Astrocyte of the spinal cord (primary cell): ENCODE measurements around the gene S100A8.

Experiments
- DNase-seq: peaks from one replicate; pipeline ENCODE4 v3.0.0; 2011; ENCODE audit warnings: low read depth, low spot score
- H3K4me3 ChIP-seq: 2 replicates; pipeline ENCODE4 v1.5.1; 2011; ENCODE audit warnings: low read depth, mild to moderate bottlenecking, low read length, moderate library complexity
- in situ Hi-C: cut with HindIII; loops from 2 replicates; pipeline ENCODE4 v1.10.0; 2017; ENCODE audit warnings: low sequenced_read_pairs
- TF ChIP-seq, protein P1 (sequence below): IDR thresholded peaks from 2 replicates; pipeline ENCODE4 v1.5.1; 2012; ENCODE audit warnings: low read depth, mild to moderate bottlenecking, low read length, inconsistent platforms

S100A8 gene

DNA sequence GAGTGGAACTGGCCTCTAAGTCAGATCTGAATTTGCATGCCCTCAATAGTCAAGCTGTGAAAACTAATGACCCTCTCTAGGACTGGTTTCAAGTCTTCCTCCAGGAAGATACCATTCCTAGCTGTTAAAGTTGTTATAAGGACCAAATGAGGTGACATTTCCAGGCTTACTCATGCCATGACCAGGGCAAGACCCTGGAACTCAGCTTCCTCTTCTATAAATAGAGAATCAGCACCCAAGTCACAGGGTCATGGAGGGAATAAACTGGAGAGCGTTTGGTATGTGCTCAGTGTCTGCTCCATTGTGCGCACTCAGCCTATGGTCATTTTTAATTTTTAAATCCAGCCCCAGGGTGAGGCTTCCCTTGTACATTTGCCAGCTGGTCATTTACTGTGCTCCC lies 30.7 kb downstream of the S100A8 start:
- no peak overlapping the region for H3K4me3 ChIP-seq
- in situ Hi-C loops: no loop called here

DNA sequence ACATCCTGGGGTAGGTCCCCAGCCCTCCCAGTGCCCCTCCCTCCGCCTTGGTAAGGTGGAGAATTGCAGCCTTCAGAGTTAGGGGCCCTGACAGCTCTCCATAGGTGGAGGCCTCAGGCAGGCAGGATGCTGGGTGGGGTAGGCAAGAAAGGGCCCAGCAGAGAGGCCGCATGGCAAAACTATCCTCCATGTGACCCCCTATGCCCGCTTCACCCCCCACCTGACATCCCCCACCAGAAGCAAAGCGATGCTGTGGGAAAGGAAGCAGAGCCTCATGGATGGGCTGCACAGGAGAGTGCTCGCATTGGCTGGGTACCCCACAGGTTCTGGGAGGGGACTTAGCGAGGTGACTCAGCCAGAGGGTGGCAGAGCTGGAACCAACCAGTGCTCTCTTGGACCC lies 31.6 kb downstream of the S100A8 start:
- H3K4me3 ChIP-seq: no peak overlapping the region
- in situ Hi-C loops: loop anchor here (10.0 kb wide), 1 partner anchor 136 kb away; no protein-coding TSS in a partner anchor
- DNase-seq: no peak
- TF ChIP-seq, protein P1, sequence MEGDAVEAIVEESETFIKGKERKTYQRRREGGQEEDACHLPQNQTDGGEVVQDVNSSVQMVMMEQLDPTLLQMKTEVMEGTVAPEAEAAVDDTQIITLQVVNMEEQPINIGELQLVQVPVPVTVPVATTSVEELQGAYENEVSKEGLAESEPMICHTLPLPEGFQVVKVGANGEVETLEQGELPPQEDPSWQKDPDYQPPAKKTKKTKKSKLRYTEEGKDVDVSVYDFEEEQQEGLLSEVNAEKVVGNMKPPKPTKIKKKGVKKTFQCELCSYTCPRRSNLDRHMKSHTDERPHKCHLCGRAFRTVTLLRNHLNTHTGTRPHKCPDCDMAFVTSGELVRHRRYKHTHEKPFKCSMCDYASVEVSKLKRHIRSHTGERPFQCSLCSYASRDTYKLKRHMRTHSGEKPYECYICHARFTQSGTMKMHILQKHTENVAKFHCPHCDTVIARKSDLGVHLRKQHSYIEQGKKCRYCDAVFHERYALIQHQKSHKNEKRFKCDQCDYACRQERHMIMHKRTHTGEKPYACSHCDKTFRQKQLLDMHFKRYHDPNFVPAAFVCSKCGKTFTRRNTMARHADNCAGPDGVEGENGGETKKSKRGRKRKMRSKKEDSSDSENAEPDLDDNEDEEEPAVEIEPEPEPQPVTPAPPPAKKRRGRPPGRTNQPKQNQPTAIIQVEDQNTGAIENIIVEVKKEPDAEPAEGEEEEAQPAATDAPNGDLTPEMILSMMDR: no peak

More for the DNA sequence above, 30.7 kb downstream of the S100A8 start:
- TF ChIP-seq, protein P1: no peak
- no peak for DNase-seq

DNA sequence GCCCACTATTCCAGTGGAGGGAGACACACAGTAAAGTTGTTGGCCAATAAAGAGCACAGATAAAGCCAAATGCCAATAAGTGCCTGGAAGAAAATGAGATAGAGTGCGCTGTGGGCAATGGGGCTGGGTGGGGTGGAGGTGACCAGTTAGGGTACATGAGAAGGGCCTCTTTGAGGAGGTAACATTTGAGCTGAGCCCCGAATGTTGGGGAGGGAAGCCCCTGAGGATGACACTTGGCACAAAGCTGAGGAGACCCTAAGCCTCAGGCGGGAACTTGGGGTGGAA lies 32.2 kb downstream of the S100A8 start:
- no peak overlapping the region for H3K4me3 ChIP-seq
- TF ChIP-seq, protein P1: no peak
- in situ Hi-C loops: loop anchor here (10.0 kb wide), 1 partner anchor 136 kb away; no protein-coding TSS in a partner anchor
- no peak for DNase-seq

DNA sequence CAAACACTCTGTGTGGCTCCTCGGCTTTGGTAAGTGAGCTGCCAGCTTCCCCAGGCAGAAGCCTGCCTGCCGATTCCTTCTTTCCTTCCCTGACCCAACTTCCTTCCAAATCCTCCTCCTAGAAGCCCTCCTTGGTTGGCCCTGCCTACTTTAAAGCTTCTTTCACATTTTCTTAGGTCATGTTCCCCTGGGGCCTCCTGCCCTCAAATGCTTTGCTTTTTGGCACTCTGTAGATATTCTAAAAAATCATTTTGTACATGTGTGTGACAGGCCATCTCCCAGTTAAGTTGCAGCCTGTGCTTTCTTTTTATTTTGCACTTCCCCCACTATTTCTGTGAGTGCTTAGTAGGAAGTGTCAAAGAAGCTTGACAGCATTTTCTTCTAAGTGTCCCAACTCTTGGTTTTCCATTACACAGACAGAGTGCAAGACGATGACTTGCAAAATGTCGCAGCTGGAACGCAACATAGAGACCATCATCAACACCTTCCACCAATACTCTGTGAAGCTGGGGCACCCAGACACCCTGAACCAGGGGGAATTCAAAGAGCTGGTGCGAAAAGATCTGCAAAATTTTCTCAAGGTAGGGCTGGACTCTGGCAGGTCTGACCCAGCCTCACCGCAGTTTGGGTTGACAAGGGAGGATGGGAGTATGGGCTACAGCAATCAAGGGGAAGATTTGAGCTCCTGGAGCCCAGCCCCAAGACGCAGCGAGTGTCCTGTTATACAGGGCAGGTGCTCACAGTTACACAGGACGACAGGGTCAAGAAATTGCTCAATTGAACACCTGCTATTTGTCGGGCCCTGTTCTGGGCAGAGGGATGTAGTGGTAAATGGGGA lies 32.8 kb downstream of the S100A8 start, which contains the start of gene S100A9:
S100A9 (plus strand) TSS at position 2 of the 838 bp plus-strand sequence; CDS start at position 432, 430 bp downstream.
- H3K4me3 ChIP-seq: no peak within 1 kb of the TSS
- TF ChIP-seq, protein P1: no peak
- in situ Hi-C loops: loop anchor here (10.0 kb wide), 1 partner anchor 137 kb away; no protein-coding TSS in a partner anchor
- no peak for DNase-seq

- in situ Hi-C loops: loop anchor here (10.0 kb wide), 1 partner anchor 138 kb away; no protein-coding TSS in a partner anchor
- no peak for DNase-seq
- no peak overlapping the region for H3K4me3 ChIP-seq
- TF ChIP-seq, protein P1: no peak
These were observed 33.6 kb downstream of the S100A8 start for GRCh38 chr1:153357076-153357852.

DNA sequence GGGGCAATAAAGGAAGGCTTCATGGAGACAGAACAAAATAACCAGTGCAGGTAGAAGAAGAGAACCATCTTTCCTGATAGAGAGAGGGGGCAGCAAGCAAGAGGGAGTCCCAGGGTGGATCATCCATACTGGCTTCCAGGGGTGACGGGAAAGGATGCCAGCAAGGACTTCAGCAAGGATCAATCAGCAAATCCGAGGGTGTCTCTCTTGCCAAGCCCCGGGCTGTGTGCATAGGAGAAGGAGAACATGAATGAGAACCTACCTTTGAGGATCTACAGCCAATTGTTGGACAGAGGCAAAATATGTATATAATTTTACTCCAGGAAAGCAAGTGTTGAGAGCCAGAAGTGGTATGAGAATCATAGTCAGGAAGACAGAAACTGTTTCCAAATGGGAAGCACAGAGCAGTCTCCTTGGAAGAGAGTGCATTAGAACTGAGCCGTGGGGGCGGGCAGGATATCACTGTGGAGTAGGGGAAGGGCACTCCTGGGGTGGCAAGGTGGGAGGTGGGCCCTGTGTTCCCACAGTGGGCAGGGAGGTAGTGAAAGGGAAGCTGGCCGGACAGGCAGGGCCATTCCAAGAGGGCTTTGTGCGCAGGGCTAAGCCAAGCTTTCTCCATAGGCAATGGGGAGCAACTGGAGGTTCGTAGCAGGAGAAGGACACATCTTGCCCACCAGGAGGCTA lies 34.3 kb downstream of the S100A8 start:
- in situ Hi-C loops: loop anchor here (10.0 kb wide), 1 partner anchor 138 kb away; no protein-coding TSS in a partner anchor
- TF ChIP-seq, protein P1: no peak
- H3K4me3 ChIP-seq: no peak overlapping the region
- DNase-seq: no peak
